H1 (cell line): ENCODE results near the gene SAMM50. TPM values are rescaled to one million over a fixed set of nuclear protein-coding genes. Genes with fewer than 3 reads are reported as not detected.

Experiments
- CTCF ChIA-PET: fragments of 300-600 bp; sonication (Branson Sonifier 250); formaldehyde crosslinking; loops from one replicate; lab custom pipeline; 2021; ENCODE audit not compliant: partially characterized antibody; lab: Charles Lee
- POLR2A ChIA-PET: fragments of 300-600 bp; sonication (Branson Sonifier 250); formaldehyde crosslinking; loops from one replicate; lab custom pipeline; 2021; ENCODE audit warnings: inconsistent platforms; ENCODE audit not compliant: partially characterized antibody; lab: Charles Lee
- DNase-seq, 2 experiments: peaks; one replicate each; pipeline versions ENCODE4 v3.0.0 to v3.0.0-alpha.2; 2010 to 2022; ENCODE audit warnings: low spot score in 2 of 2, low read depth in 1 of 2, mixed read lengths in 1 of 2
- FAIRE-seq: peaks from 2 replicates; lab custom pipeline; 2011; peaks lifted over from hg19 to GRCh38; lab: Jason Lieb, UNC
- H2AFZ ChIP-seq: 2 replicates; pipeline ENCODE4 v1.8.1; 2012; ENCODE audit warnings: low read length, inconsistent platforms
- H2AK5ac ChIP-seq: 2 replicates; pipeline ENCODE4 v1.6.1; 2013; ENCODE audit warnings: low read depth, low read length
- H2BK120ac ChIP-seq: replicated peaks from 2 replicates; pipeline ENCODE3; 2013; ENCODE audit warnings: low read depth, low read length, inconsistent platforms
- H2BK12ac ChIP-seq: 2 replicates; pipeline ENCODE4 v1.6.1; 2013; ENCODE audit warnings: low read depth, low read length
- H2BK15ac ChIP-seq: 2 replicates; pipeline ENCODE4 v1.6.1; 2013; ENCODE audit warnings: low read length
- H2BK20ac ChIP-seq: 2 replicates; pipeline ENCODE4 v1.6.1; 2013; ENCODE audit warnings: low read length
- H2BK5ac ChIP-seq: 2 replicates; pipeline ENCODE4 v1.6.1; 2013; ENCODE audit warnings: low read depth, low read length
- H3K14ac ChIP-seq: 2 replicates; pipeline ENCODE4 v1.6.1; 2013; ENCODE audit warnings: inconsistent platforms; ENCODE audit not compliant: insufficient read length
- H3K18ac ChIP-seq: 2 replicates; pipeline ENCODE4 v1.6.1; 2013; ENCODE audit warnings: low read length; ENCODE audit errors: extremely low read depth
- H3K23ac ChIP-seq: 2 replicates; pipeline ENCODE4 v1.6.1; 2013; ENCODE audit warnings: inconsistent platforms; ENCODE audit not compliant: insufficient read length
- H3K23me2 ChIP-seq: 2 replicates; pipeline ENCODE4 v1.6.1; 2013; ENCODE audit warnings: low read depth, low read length
- H3K27ac ChIP-seq: 2 replicates; pipeline ENCODE4 v1.6.1; 2011; ENCODE audit warnings: low read depth, low read length, inconsistent platforms
- H3K27me3 ChIP-seq, 4 experiments: replicated peaks in 1 of 4; 1 replicate in 1 of 4; 2 replicates in 3 of 4; pipeline versions ENCODE4 v1.6.1 to v1.8.1; 2011 to 2013; ENCODE audit warnings: low read length in 3 of 4, mild to moderate bottlenecking in 3 of 4, inconsistent platforms in 2 of 4, mixed read lengths in 2 of 4, moderate library complexity in 1 of 4; ENCODE audit not compliant: control insufficient read depth in 3 of 4, insufficient read depth in 3 of 4; ENCODE audit errors: extremely low read depth in 1 of 4
- H3K36me3 ChIP-seq, 4 experiments: 2 replicates each; pipeline versions ENCODE4 v1.6.1 to v1.8.1; 2011 to 2013; ENCODE audit warnings: mild to moderate bottlenecking in 4 of 4, low read length in 3 of 4, moderate library complexity in 2 of 4, control low read depth in 1 of 4, inconsistent platforms in 1 of 4; ENCODE audit not compliant: insufficient read depth in 4 of 4, control insufficient read depth in 2 of 4
- H3K4ac ChIP-seq: replicated peaks from 2 replicates; pipeline ENCODE3; 2013; ENCODE audit warnings: low read length, low read depth, mixed read lengths, inconsistent platforms; ENCODE audit not compliant: insufficient read length
- H3K4me1 ChIP-seq, 4 experiments: replicated peaks in 1 of 4; 1 replicate in 1 of 4; 2 replicates in 3 of 4; pipeline versions ENCODE4 v1.6.1 to v1.8.1; 2011 to 2013; ENCODE audit warnings: low read length in 3 of 4, inconsistent platforms in 2 of 4, mixed read lengths in 1 of 4; ENCODE audit not compliant: insufficient read depth in 4 of 4, control insufficient read depth in 3 of 4
- H3K4me2 ChIP-seq, 2 experiments: 2 replicates each; pipeline versions ENCODE4 v1.6.1 to v1.8.1; 2011 to 2013; ENCODE audit warnings: low read depth in 2 of 2, low read length in 2 of 2, control low read depth in 1 of 2, inconsistent platforms in 1 of 2, mild to moderate bottlenecking in 1 of 2; ENCODE audit not compliant: insufficient read depth in 1 of 2
- H3K4me3 ChIP-seq, 4 experiments: fragments of 200-600, 300-600 bp in 1 of 4; sonication (generic), shearing (Covaris generic), sonication (Bioruptor Twin) in 1 of 4; 2 replicates each; pipeline versions ENCODE4 v1.5.1 to v1.8.1; 2011 to 2016; ENCODE audit warnings: low read length in 4 of 4, low read depth in 3 of 4, control low read depth in 2 of 4, inconsistent platforms in 2 of 4, mild to moderate bottlenecking in 2 of 4, mixed read lengths in 1 of 4, moderate library complexity in 1 of 4; ENCODE audit not compliant: insufficient read depth in 2 of 4; ENCODE audit errors: extremely low read depth in 1 of 4
- H3K56ac ChIP-seq: replicated peaks from 2 replicates; pipeline ENCODE3; 2013; ENCODE audit warnings: low read depth, mild to moderate bottlenecking, mixed read lengths, low read length, inconsistent platforms; ENCODE audit not compliant: insufficient read length
- H3K79me1 ChIP-seq: 2 replicates; pipeline ENCODE4 v1.6.1; 2013; ENCODE audit warnings: low read depth, low read length, control low read depth
- H3K79me2 ChIP-seq, 2 experiments: 2 replicates each; pipeline versions ENCODE4 v1.6.1 to v1.8.1; 2012 to 2013; ENCODE audit warnings: low read length in 2 of 2, mild to moderate bottlenecking in 2 of 2, inconsistent platforms in 1 of 2; ENCODE audit not compliant: insufficient read depth in 2 of 2, control insufficient read depth in 1 of 2
- H3K9ac ChIP-seq, 4 experiments: replicated peaks in 1 of 4; 1 replicate in 1 of 4; 2 replicates in 3 of 4; pipeline versions ENCODE4 v1.6.1 to v1.8.1; 2011 to 2013; ENCODE audit warnings: low read depth in 3 of 4, low read length in 3 of 4, control low read depth in 2 of 4, mild to moderate bottlenecking in 2 of 4, moderate library complexity in 2 of 4, inconsistent platforms in 1 of 4; ENCODE audit errors: extremely low read depth in 1 of 4
- H3K9me3 ChIP-seq, 2 experiments: 2 replicates each; pipeline versions ENCODE4 v1.6.1 to v1.8.1; 2012 to 2013; ENCODE audit warnings: mild to moderate bottlenecking in 2 of 2, moderate library complexity in 2 of 2, control low read depth in 1 of 2, inconsistent platforms in 1 of 2, low read depth in 1 of 2, low read length in 1 of 2, mixed read lengths in 1 of 2; ENCODE audit not compliant: insufficient read depth in 2 of 2
- H4K20me1 ChIP-seq, 2 experiments: replicated peaks in 1 of 2; 2 replicates each; pipeline versions ENCODE3 to v1.8.1; 2011 to 2013; ENCODE audit warnings: inconsistent platforms in 2 of 2, low read length in 2 of 2, mild to moderate bottlenecking in 1 of 2; ENCODE audit not compliant: insufficient read depth in 2 of 2, control insufficient read depth in 1 of 2
- H4K5ac ChIP-seq: 2 replicates; pipeline ENCODE4 v1.6.1; 2013; ENCODE audit warnings: low read length, low read depth, mixed read lengths, inconsistent platforms; ENCODE audit not compliant: insufficient read length
- H4K8ac ChIP-seq: 2 replicates; pipeline ENCODE4 v1.8.0; 2013; ENCODE audit warnings: mild to moderate bottlenecking, moderate library complexity, low read length, inconsistent platforms; ENCODE audit not compliant: insufficient read depth; ENCODE audit errors: extremely low read depth
- H4K91ac ChIP-seq: replicated peaks from 2 replicates; pipeline ENCODE3; 2013; ENCODE audit warnings: low read length, mixed read lengths, inconsistent platforms; ENCODE audit not compliant: insufficient read length
- HDAC6 ChIP-seq: IDR thresholded peaks from one replicate; pipeline ENCODE4 v1.7.1; 2012; ENCODE audit warnings: low read depth, mild to moderate bottlenecking, inconsistent platforms, low read length, moderate library complexity
- KDM4A ChIP-seq: IDR thresholded peaks from one replicate; pipeline ENCODE4 v1.7.1; 2012; ENCODE audit warnings: low read depth, mild to moderate bottlenecking, moderate library complexity, low read length, inconsistent platforms; ENCODE audit not compliant: severe bottlenecking
- MAX ChIP-seq: IDR thresholded peaks from 2 replicates; pipeline ENCODE4 v1.6.1; 2012; ENCODE audit warnings: inconsistent platforms
- WGBS, 2 experiments: shearing (Covaris generic) in 1 of 2; methylation state at CpG; one replicate each; pipeline versions ENCODE4 v1.1.6 to v1.1.7; 2013 to 2015; ENCODE audit warnings: low lambda C conversion rate in 2 of 2, mixed read lengths in 2 of 2, inconsistent platforms in 1 of 2, low coverage in 1 of 2, missing lambda C conversion rate in 1 of 2; ENCODE audit not compliant: insufficient replicate concordance in 2 of 2, insufficient coverage in 1 of 2, insufficient read length in 1 of 2; ENCODE audit errors: extremely low coverage in 1 of 2, missing lambda C conversion rate in 1 of 2; 5-methylcytosine and 5-hydroxymethylcytosine counted together
- polyA plus RNA-seq, 7 experiments: library from polyadenylated mRNA; depleted of rRNA in 3 of 7; stranded (reverse) in 5 of 7; unstranded in 2 of 7; fragments of >200 nt in 5 of 7; fragments of 200-250 nt in 2 of 7; gene quantifications; 1 replicate in 5 of 7; 2 replicates in 1 of 7; 4 replicates in 1 of 7; pipeline versions ENCODE4 v1.2.1 to v1.2.3, GENCODE V29; 2011 to 2013; ENCODE audit warnings: missing spikeins in 2 of 7, mixed read lengths in 2 of 7
- total RNA-seq: library from RNA; stranded (reverse); fragmentation: NEBNext Ultra II Directional; extraction: Animal tissue kit (Norgen Biotek cat#: 25700); gene quantifications from 2 replicates; pipeline ENCODE4 v1.2.1, GENCODE V29; 2021

The SAMM50 gene
- total and polyA plus RNA-seq, 2 of the 8 experiments (the other 6 are each of a cell fraction or from before 2014, with no cell fraction given): 45.4 to 70.3 TPM

GRCh38 chr22:44024288-44024921 lies 69.2 kb downstream of the SAMM50 start, which contains the start of gene PARVB:
PARVB (plus strand) TSS chr22:44024302; CDS start chr22:44024340, 38 bp downstream.
- peak within 1 kb of the TSS; percentile 83 for H3K18ac ChIP-seq
- peaks cover 3% of the 10 kb centered on the region; the same call in 1 of the 2 replicates for H3K23me2 ChIP-seq
- peak in 1 of 2 experiments; percentile 53 for DNase-seq
- no peaks in the 10 kb centered on the region for H3K36me3 ChIP-seq
- H3K14ac ChIP-seq: no peak within 1 kb of the TSS
- H2BK5ac ChIP-seq: peak within 1 kb of the TSS; percentile 81; the same call in 1 of the 2 replicates
- peak within 1 kb of the TSS; percentile 94 for H4K8ac ChIP-seq
- no peak within 1 kb of the TSS for H3K27ac ChIP-seq
- H2AK5ac ChIP-seq: no peak within 1 kb of the TSS
- CTCF ChIA-PET: interaction anchor here (0.6 to 2.7 kb wide), 5 partner anchors 8 to 61 kb away, joined by 3 to 9 read pairs (median 4); no protein-coding TSS in a partner anchor
- H3K4ac ChIP-seq: peak within 1 kb of the TSS; percentile 96
- no peak within 1 kb of the TSS for H3K23ac ChIP-seq
- H3K4me1 ChIP-seq: peaks cover 0 to 14% (median 2%) of the 10 kb centered on the region in 4 experiments; a peak in 4 of 7 replicates
- H2BK15ac ChIP-seq: peak within 1 kb of the TSS; percentile 97; the same call in 1 of the 2 replicates
- H3K79me2 ChIP-seq: no peaks in the 10 kb centered on the region
- peak within 1 kb of the TSS; percentile 53 for H3K56ac ChIP-seq
- peak within 1 kb of the TSS; percentile 76 for H2AFZ ChIP-seq
- WGBS, 2 experiments: 18% methylated on average over 29 of the region's 83 CpGs; no CpG with 5 or more reads in 1 of the 2 experiments
- POLR2A ChIA-PET: interaction anchor here (0.9 to 1.6 kb wide), 4 partner anchors 10 to 294 kb away, joined by 3 to 4 read pairs (median 3); partner anchors contain the start of gene PNPLA5
- no peaks in the 10 kb centered on the region; the same call in 1 of the 2 replicates for H3K79me1 ChIP-seq
- H2BK120ac ChIP-seq: peak within 1 kb of the TSS; percentile 55
- FAIRE-seq: no peak
- no peak within 1 kb of the TSS for H2BK20ac ChIP-seq
- H4K5ac ChIP-seq: peak within 1 kb of the TSS; percentile 70
- no peaks in the 10 kb centered on the region for H4K20me1 ChIP-seq
- H3K9me3 ChIP-seq: no peaks in the 10 kb centered on the region
- peak within 1 kb of the TSS; percentile 75 for H4K91ac ChIP-seq
- peak within 1 kb of the TSS; percentile 14 to 70 (median 39); a peak in 4 of 7 replicates for H3K9ac ChIP-seq
- H3K27me3 ChIP-seq: peaks cover 0 to 8% (median 3%) of the 10 kb centered on the region in 4 experiments; a peak in 4 of 7 replicates
- TF ChIP-seq KDM4A (peak; percentile 61), MAX (peak; percentile 40; the same call in 1 of the 2 replicates), HDAC6 (no peak)
- peak within 1 kb of the TSS; percentile 36 to 61 (median 49) for H3K4me3 ChIP-seq
- H2BK12ac ChIP-seq: 0 out of 2 replicates have a peak within 1 kb of the TSS, but pooled peaks have one; percentile 35
- peak within 1 kb of the TSS; percentile 65 to 89 for H3K4me2 ChIP-seq
